Gastroesophageal sphincter (tissue), 4 donors: ENCODE data around the gene NETO2. TPM values are rescaled to one million over a fixed set of nuclear protein-coding genes. Genes with fewer than 3 reads are reported as not detected.

ENCODE experiments used
- ATAC-seq: fragments of 150-250 bp; one replicate; pipeline ENCODE4 v1.9.1; 2016; ENCODE audit warnings: mild to moderate bottlenecking, moderate library complexity
- H3K27ac ChIP-seq, 4 donors: fragments of 200-600 bp; sonication (generic) in 3 of 4; 1 replicate in 3 of 4; 2 replicates in 1 of 4; pipeline ENCODE4 v1.5.1; 2016 to 2019
- H3K27me3 ChIP-seq: fragments of 200-600 bp; sonication (generic); one replicate; pipeline ENCODE4 v1.5.1; 2019
- H3K36me3 ChIP-seq, 2 donors: fragments of 200-600 bp; sonication (generic); one replicate each; pipeline ENCODE4 v1.5.1; 2019; ENCODE audit warnings: control low read depth in 1 of 2
- H3K4me1 ChIP-seq, 3 donors: fragments of 200-600 bp; sonication (generic); 1 replicate in 2 of 3; 2 replicates in 1 of 3; pipeline ENCODE4 v1.5.1; 2016 to 2019; ENCODE audit warnings: control low read depth in 2 of 3
- H3K4me3 ChIP-seq, 2 donors: fragments of 200-600 bp; sonication (generic); one replicate each; pipeline ENCODE4 v1.5.1; 2019; ENCODE audit warnings: mild to moderate bottlenecking in 1 of 2, moderate library complexity in 1 of 2
- H3K9me3 ChIP-seq, 3 donors: fragments of 200-600 bp; sonication (generic); one replicate each; pipeline ENCODE4 v1.5.1; 2017 to 2019; ENCODE audit warnings: control low read depth in 2 of 3
- EP300 ChIP-seq: sonication (generic); formaldehyde crosslinking; IDR thresholded peaks from one replicate; pipeline ENCODE4 v1.6.1; 2017; ENCODE audit warnings: antibody characterized with exemption, mild to moderate bottlenecking
- POLR2A ChIP-seq, 2 donors: fragments of 450-650 bp; IDR thresholded peaks; one replicate each; pipeline ENCODE4 v1.6.1; 2017; ENCODE audit warnings: antibody characterized with exemption in 2 of 2, mild to moderate bottlenecking in 2 of 2, moderate library complexity in 1 of 2
- POLR2AphosphoS5 ChIP-seq: sonication (generic); formaldehyde crosslinking; IDR thresholded peaks from one replicate; pipeline ENCODE4 v1.6.1; 2017; ENCODE audit warnings: antibody characterized with exemption
- WGBS, 2 donors: methylation state at CpG; one replicate each; pipeline ENCODE4 v1.1.5; 2018; ENCODE audit warnings: low coverage in 1 of 2; 5-methylcytosine and 5-hydroxymethylcytosine counted together
- total RNA-seq, 4 donors: library from RNA; depleted of rRNA; stranded (reverse); fragments of >200 nt; gene quantifications; one replicate each; pipeline ENCODE4 v1.1.0, GENCODE V29; 2016
- TF ChIP-seq, protein P1 (sequence below), 4 experiments: fragments of 200-600 bp in 2 of 4; fragments of 450-650 bp in 2 of 4; sonication (generic) in 1 of 4; IDR thresholded peaks; one replicate each; pipeline ENCODE4 v1.5.1; 2017 to 2019; ENCODE audit warnings: antibody characterized with exemption in 4 of 4, mild to moderate bottlenecking in 2 of 4, moderate library complexity in 2 of 4

Gene NETO2
- total RNA-seq, 4 donors from 2014 or later = 0.47 to 5.0 (median 1.1) TPM

DNA sequence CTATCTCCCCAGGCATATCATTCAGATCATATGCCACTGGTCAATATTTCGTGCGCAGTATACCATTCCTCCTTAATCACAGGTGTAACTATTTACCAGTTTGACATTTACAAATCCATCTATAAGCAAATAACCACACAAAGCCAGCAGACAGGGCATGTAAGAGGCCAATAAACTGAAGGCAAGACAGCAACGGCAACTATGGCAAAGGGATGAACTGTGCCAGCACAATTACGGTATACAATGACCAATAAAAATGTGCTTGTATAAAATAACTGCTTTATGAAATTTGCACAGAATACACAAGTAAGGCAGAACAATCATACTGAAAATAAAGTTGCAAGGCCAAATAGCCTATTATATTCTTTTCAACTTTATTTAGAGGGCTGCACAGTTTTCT lies 9.2 kb downstream of the NETO2 start:
- Histone ChIP-seq H3K27ac (no peak overlapping the region), H3K9me3 (no peaks in the 10 kb centered on the region), H3K4me1 (no peaks in the 10 kb centered on the region), H3K27me3 (peaks cover 5% of the 10 kb centered on the region), H3K36me3 (no peaks in the 10 kb centered on the region), H3K4me3 (no peak overlapping the region)
- no peak for ATAC-seq
- TF ChIP-seq POLR2A (IDR thresholded peaks at IDR 0.05) (no peak), EP300 (no peak), POLR2AphosphoS5 (no peak)
- TF ChIP-seq, protein P1, sequence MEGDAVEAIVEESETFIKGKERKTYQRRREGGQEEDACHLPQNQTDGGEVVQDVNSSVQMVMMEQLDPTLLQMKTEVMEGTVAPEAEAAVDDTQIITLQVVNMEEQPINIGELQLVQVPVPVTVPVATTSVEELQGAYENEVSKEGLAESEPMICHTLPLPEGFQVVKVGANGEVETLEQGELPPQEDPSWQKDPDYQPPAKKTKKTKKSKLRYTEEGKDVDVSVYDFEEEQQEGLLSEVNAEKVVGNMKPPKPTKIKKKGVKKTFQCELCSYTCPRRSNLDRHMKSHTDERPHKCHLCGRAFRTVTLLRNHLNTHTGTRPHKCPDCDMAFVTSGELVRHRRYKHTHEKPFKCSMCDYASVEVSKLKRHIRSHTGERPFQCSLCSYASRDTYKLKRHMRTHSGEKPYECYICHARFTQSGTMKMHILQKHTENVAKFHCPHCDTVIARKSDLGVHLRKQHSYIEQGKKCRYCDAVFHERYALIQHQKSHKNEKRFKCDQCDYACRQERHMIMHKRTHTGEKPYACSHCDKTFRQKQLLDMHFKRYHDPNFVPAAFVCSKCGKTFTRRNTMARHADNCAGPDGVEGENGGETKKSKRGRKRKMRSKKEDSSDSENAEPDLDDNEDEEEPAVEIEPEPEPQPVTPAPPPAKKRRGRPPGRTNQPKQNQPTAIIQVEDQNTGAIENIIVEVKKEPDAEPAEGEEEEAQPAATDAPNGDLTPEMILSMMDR (IDR thresholded peaks at IDR 0.05) = no peak
- 88 to 96% methylated on average over 4 of the region's 4 CpGs for WGBS, 2 donors

DNA sequence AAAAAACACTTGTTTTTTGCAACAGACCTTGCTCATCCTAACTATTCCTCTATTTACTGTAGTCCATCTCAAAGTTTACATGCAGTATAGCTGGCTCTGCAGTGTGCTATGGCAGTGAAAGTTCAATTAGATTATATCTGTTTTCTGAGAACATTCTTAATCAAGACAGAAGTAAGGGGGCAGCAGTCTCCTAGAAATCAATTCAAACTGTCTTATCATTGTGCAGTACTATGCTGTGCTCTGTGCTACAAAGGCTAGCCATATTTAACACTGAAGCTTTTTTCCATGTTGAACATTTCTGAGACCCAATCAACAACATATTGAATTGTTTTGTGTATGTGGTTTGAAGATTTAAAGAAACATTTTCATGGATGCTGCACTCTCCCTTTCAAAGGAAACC lies 11.4 kb downstream of the NETO2 start:
- no peak for ATAC-seq

DNA sequence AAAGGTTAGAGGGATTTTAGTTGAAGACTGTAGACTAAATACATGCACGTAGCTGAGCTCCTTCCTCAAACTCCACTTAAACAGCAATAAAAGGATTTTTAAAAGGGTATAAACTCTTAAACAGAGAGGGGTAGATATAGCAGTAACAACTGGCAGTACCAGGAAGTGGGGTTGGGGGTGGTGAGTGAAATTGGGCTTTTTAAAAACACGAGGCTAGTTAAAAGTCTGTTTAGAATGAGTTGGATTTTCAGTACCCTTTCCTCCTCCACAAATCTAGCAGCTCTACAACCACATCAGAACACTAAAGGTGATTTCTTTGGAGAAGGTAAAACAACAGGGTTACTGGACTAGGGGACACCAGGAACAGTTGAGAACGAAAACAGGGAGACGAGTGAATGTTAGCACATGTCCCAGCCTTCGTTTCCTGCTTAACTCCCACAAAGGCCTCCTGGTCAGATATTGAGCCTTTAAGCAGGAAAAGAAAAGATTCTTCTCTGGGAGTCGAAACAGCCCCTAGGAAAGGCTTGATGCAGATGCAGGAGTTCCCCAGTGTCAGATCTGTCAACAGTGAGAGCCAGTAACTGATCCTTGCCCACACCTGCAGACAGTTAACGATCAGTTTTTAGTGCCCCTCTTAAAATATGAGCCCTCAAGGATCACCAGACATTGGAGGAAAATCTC lies 13.8 kb downstream of the NETO2 start:
- Histone ChIP-seq H3K27me3 (no peaks in the 10 kb centered on the region), H3K4me1 (no peaks in the 10 kb centered on the region), H3K4me3 (no peak overlapping the region), H3K36me3 (no peaks in the 10 kb centered on the region), H3K9me3 (no peaks in the 10 kb centered on the region), H3K27ac (no peak overlapping the region)
- TF ChIP-seq POLR2AphosphoS5 (no peak), POLR2A (IDR thresholded peaks at IDR 0.05) (no peak), EP300 (no peak)
- TF ChIP-seq, protein P1 (IDR thresholded peaks at IDR 0.05) = no peak
- WGBS, 2 donors = 57 to 75% methylated on average over 4 to 7 of the region's 7 CpGs
- no peak for ATAC-seq

More for the DNA sequence above, 11.4 kb downstream of the NETO2 start:
- TF ChIP-seq EP300 (no peak), POLR2A (IDR thresholded peaks at IDR 0.05) (no peak), POLR2AphosphoS5 (no peak)
- TF ChIP-seq, protein P1 (IDR thresholded peaks at IDR 0.05) = no peak
- Histone ChIP-seq H3K4me1 (no peaks in the 10 kb centered on the region), H3K4me3 (no peak overlapping the region), H3K36me3 (no peaks in the 10 kb centered on the region), H3K27me3 (no peaks in the 10 kb centered on the region), H3K9me3 (no peaks in the 10 kb centered on the region), H3K27ac (no peak overlapping the region)

DNA sequence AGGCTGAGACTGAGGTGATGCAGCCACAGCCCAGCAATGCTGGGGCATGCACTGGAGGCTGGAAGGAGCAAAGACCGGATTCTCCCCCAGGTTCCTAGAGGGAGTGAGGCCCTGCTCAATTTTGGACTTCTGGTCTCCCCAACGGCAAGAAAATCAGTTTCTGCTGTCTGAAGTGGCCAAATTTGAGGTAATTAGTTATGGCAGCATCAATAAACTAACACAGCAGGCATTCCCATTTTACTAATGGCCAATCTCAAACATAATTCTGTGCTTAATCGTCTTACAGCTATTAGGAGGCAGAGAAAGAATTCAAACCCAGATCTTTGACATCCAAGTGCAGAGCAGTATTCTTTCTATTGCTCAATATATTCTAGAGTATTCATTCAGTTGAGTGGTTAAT lies 16.2 kb downstream of the NETO2 start:
- Histone ChIP-seq H3K36me3 (no peaks in the 10 kb centered on the region), H3K4me3 (no peak overlapping the region), H3K27ac (no peak overlapping the region), H3K27me3 (no peaks in the 10 kb centered on the region), H3K9me3 (no peaks in the 10 kb centered on the region), H3K4me1 (no peaks in the 10 kb centered on the region)
- 86 to 95% methylated on average over 3 of the region's 3 CpGs for WGBS, 2 donors
- no peak for ATAC-seq
- TF ChIP-seq POLR2AphosphoS5 (no peak), EP300 (no peak), POLR2A (IDR thresholded peaks at IDR 0.05) (no peak)
- TF ChIP-seq, protein P1 (IDR thresholded peaks at IDR 0.05) = no peak

DNA sequence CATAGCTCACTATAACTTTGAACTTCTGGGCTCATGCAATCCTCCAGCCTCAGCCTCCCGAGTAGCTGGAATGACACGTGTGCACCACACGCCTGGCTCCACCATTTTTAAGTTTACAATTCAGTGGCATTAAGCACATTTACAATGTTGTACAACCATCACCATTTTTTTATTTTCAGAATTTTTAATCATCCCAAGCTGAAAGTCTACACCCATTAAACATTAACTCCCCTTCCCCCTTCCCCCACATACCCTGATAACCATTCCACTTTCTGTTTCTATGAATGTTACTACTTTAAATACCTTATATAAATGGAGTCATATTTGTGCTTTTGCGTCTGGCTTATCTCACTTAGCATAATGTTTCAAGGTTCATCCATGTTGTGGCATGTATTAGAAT lies 18.0 kb downstream of the NETO2 start:
- no peak for TF ChIP-seq POLR2AphosphoS5
- no peak for TF ChIP-seq EP300
- TF ChIP-seq, protein P1 (IDR thresholded peaks at IDR 0.05) = no peak
- TF ChIP-seq POLR2A (IDR thresholded peaks at IDR 0.05) = no peak
- Histone ChIP-seq H3K9me3 (no peaks in the 10 kb centered on the region), H3K4me1 (no peaks in the 10 kb centered on the region), H3K36me3 (no peaks in the 10 kb centered on the region), H3K27ac (no peak overlapping the region), H3K4me3 (no peak overlapping the region), H3K27me3 (no peaks in the 10 kb centered on the region)
- ATAC-seq = no peak
- 87 to 91% methylated on average over 4 of the region's 4 CpGs for WGBS, 2 donors
